Hepatic stellate cell (primary cell): ENCODE data around the gene NDE1.
"Not testable (repeated sequence)": the region's sequence is repeated elsewhere in the genome, so short reads cannot be mapped to it uniquely, and the experiment has no call there.

Source experiments
- DNase-seq: peaks from one replicate; pipeline ENCODE4 v3.0.0; 2011; ENCODE audit warnings: low spot score

NDE1 gene

DNA sequence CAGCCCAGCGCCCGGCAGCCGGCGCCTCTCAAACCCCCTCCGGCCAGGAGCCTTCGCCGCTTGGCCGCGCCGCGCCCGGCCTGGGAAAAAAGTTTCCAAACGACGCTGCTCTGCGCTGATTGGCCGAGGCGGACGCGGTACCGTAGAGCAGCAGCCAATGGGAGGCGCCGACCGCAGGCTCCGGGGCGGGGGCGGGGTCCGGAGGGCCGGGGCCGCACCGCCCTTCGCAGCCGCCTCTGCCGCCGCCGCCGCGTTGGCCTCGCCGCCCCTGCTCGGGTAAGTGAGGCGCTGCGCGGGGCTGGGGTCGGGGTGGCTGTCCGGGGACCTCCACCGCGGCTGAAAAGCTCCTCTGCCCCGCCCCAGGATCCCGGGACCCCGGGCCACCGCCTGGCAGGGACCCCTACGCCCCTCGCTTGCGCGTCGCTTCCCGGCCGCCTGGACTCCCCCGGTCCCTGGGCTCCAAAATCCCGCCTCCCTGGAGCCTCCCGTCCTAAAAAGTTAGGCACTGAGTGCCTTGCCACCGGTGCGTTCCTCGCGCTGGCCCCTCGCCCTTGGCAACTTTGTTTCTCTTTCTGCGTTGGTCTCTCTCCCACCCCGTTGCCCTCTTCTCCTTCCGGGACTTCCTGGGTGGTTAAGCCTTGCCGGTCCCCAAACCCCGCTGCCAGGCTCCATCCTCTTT is at the start of gene NDE1:
TSS of gene NDE1 (plus strand) at position 227 of the 679 bp plus-strand sequence. CDS start 14,534 bp downstream, outside the sequence.
- peak; percentile 95 for DNase-seq

DNA sequence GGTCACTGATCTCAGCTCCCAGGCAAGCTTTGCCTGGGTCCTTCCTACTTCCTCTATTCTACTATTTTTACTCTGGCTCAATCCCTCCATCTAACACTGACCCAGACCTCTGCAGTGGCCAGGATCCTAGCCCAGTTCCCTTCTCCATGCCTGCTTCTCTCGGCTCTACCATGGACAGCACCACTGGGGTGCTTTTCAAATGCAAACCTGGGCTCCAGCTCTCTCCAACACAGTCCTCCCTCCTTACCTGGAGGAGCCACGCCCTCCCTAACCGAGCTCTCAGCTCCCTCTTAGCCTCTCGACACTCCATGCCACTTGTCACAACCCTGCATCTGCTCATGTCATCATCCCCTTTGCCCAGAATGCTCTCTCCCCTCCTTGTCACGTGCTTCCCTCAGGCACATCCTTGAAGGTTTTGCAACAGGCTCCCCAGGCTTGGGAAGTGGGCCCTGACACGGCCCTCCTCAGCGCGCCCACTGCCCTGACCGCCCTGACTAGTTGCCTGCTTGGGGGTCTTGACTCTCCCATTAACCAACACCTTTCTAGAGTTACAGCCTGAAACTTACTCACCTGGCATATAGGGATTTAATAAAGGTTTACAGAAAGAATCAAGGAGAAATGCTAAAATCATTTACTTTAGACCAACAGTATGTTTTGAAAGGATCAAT is 48.7 kb upstream of the NDE1 start:
- DNase-seq = no peak

DNA sequence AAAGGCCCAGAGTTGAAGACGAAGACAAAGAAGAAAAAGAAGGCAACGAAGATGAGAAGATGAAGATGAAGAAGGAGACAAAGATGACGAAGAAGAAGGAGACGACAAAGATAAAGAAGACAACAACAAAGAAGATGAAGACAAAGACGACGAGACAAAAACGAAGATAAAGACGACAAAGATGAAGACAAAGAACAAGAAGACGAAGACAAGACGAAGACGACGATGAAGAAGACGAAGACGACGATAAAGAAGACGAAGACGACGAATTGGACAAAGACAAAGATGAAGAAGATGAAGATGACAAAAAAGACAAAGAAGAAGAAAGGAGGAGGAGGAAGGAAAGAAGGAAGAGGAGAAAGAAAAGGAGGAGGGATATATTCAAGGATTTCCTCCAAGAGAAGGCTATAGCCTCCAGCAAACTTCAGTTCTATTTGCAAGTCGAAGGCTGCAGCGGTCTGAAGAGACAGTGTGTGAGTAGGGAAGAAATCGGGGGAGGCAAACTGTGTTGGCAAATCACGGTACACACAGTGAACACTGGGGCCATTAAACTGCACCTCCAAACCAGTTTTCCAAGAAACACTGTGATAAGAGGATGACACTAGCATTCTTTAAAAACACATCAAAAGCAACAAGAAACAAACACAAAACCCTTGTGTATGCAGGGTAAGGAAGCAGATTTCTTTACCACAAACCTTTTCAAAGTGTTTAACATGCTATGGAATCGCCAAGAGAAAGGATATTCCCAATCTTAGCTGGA is 47.6 kb upstream of the NDE1 start:
- no peak for DNase-seq

GRCh38 chr16:15604460-15605440 is 45.3 kb upstream of the NDE1 start:
- no peak for DNase-seq

DNA sequence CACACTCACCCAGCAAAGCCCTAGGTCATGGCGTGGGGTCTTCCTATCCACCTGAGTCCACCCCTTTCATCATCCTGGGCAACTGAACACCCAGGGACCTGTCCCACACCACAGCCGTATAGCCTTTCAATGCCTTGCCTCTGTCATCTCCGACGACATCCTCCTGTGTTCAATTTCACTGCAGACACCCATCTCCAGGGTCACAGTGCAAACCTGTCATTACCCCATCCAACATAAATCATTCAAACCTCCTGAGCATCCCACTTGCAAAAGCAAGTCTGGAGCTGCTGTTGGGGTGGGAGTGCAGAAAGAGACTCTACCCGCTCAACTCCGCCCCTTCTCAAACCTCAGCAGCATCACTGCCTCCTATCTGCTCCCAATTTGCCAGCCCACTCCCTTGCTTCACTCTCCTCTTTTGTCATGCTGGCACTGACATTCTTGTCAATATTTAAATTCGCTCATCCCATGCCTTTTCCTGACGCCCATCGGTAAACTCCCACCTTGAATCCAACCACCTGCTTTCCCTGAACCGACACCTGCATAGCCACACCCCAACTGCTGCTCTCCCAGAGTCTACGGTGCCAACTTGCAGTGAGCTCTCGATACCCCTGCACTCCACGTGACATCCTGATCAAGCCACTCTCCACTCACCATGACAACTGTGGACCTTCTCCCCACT is 44.1 kb upstream of the NDE1 start:
- no peak for DNase-seq

- DNase-seq = no peak
These were observed 43.4 kb upstream of the NDE1 start for GRCh38 chr16:15606518-15607220.

- not testable (repeated sequence) for DNase-seq
These were observed 42.8 kb upstream of the NDE1 start for GRCh38 chr16:15607221-15607699.

GRCh38 chr16:15607700-15608396 is 42.2 kb upstream of the NDE1 start:
- no peak for DNase-seq

- no peak for DNase-seq
These were observed 41.4 kb upstream of the NDE1 start for GRCh38 chr16:15608398-15609285.

DNA sequence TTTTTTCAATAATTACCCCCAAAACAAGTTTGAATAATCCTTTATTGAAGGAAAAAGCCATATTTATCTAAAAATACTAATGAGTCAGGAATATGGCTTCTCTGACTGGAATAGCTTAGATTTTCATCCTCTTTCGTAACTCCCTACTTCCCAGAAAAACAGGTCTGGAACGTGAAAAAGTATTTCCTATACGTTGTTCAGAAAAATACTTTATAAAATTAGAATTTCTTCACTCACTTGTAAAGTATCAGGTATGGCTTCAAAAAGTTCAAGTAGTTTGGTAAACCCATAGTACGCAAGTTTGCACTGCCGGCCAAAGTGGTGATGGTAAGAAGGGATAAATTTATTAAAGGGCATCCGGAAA is 40.8 kb upstream of the NDE1 start:
- DNase-seq = no peak

DNA sequence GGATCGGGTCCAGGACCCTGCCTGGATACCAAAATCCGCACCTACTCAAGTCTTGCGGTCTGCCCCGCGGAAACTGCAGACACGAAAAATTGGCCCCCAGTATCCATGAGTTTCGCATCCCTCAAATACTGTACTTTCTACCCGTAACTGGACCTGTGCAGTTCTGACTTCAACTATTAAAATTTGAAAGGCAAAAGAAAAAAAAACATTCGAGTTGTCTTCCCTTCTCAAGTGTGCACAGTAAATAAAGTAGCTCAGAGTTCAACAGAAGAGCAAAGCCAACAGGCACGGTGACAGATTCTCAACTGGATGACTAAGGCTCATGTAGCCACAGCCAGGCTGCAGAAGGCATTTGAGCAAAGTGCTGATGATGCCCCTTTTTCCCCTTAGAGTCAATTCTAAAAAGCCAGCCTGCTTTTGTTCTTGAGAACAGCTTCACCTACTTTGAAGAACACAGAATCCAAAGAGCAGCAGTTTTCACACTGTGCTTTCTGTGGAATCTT is 39.6 kb upstream of the NDE1 start:
- DNase-seq = no peak

DNA sequence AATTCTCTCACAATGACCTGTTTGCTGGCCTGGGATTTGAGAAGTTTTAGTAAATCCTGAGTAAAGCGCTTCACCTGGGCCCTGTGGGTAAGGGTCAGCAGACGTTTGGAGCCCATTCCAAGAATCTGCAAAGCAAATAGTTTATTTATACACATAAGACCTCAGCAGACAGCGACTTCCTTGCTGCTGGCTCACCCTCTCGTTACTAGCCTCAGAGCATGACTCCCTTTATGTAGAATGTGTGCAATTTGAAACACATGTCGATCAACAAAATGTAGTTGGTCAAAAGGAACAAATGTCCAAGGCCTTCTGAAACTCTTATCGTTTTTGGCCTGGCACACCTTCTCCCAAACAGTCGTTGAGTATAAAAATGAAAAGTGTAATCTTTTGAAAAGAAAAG is 38.4 kb upstream of the NDE1 start:
- no peak for DNase-seq

- no peak for DNase-seq
These were observed 36.4 kb upstream of the NDE1 start for GRCh38 chr16:15613676-15614075.

DNA sequence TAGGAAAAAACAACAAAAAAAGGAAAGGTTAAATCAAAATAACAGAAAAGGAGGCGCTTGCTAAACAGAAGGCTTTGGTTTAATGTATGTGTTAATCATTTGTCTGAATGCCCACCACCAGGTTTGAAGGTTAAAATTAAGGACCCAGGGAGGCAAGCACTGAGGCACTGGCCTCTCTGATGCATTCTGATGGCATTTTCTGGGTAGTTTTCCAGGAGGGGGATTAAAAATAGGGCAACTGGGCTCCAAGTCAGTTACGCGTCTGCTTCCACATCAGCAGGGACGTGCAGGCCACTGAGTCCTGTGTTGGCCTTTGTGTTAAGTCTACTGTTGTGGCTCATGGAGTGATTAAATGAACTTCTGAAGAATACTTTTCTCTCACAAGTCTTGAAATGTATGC is 34.0 kb upstream of the NDE1 start:
- DNase-seq = no peak

DNA sequence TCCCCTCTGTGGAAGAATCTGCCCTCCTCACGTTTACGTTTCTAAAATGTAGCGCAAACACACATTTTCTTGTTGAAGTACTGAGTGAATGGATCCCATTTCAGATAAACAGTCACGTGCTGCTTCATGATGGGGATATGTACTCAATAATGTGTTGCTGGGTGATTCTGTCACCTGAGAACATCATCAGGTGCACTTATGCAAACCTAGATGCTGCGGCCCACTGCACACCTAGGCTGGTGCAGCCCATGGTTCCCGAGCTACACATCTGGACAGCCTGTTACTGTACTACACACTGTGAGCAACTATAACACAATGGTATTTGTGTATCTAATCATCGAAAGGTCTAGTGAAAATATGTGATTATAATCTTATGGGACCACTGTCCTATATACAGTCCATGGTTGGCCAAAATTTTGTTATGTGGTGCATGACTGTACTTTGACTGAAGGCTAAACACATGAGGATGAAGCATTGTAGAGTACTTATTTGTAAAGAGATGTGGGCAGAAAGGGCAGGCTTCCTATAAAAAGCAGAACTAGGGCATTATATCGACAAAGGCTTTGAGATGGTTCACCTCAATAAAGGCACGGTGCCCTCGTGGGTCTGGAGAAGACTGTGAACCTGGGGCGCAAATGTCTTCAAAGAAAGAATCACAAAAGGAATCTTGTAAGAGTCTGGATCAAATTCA is 33.4 kb upstream of the NDE1 start:
- no peak for DNase-seq

- no peak for DNase-seq
These were observed 32.1 kb upstream of the NDE1 start for GRCh38 chr16:15617901-15618300.

GRCh38 chr16:15618392-15618791 is 31.7 kb upstream of the NDE1 start:
- DNase-seq = peak; percentile 44

DNA sequence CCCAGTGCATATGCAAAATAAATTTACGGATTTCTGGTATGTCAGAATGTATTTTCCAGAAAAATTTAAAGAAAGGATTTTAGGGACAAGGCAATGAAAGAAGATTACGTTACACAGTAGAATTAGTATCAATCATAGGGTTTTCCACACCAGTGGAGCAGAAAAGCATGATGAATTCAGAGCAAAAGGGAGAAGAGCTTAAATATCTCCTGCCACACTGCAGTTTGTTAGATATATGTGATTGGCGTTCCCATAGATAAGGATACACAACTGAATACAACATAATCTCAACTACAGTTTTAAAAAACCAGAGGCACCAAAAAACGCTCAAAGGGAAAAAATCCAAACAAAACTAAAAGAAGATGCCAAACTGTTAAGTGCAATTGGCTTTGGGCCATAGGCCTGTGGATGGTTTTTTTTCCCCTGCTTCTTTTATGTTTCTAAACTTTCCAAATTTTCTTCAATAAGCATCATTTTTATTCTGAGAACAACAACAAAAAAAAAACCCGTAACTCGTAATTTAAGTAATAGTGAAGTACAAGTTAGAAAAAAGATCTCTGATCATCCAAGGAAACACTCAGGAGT is 29.3 kb upstream of the NDE1 start:
- no peak for DNase-seq
